Caco-2 (cell line): ENCODE measurements around the gene NPTN. TPM values are rescaled to one million over a fixed set of nuclear protein-coding genes. Genes with fewer than 3 reads are reported as not detected.

Source experiments
- BruUV-seq: library from RNA; stranded (reverse); fragments of 400-500 nt; replicated peaks from 2 replicates; lab custom pipeline; 2021; lab: Mats Ljungman, UMichigan
- CTCF ChIA-PET: fragments of 300-600 bp; sonication (Branson Sonifier 250); formaldehyde crosslinking; loops from one replicate; lab custom pipeline; 2022; ENCODE audit warnings: antibody characterized with exemption; lab: Charles Lee
- POLR2A ChIA-PET: fragments of 300-600 bp; sonication (Branson Sonifier 250); formaldehyde crosslinking; loops from one replicate; lab custom pipeline; 2022; ENCODE audit warnings: antibody characterized with exemption; lab: Charles Lee
- DNase-seq, 2 experiments: peaks; one replicate each; pipeline versions ENCODE4 v3.0.0 to v3.0.0-alpha.2; 2020 to 2022
- H3K27me3 ChIP-seq: replicated peaks from 2 replicates; pipeline ENCODE4 v1.6.0; 2011; ENCODE audit warnings: low read length; ENCODE audit not compliant: control insufficient read depth, insufficient read depth
- H3K36me3 ChIP-seq: 2 replicates; pipeline ENCODE4 v1.5.1; 2011; ENCODE audit warnings: low read length; ENCODE audit not compliant: control insufficient read depth, insufficient read depth
- H3K4me1 ChIP-seq: fragments of 250-450 bp; sonication (Bioruptor Pico); 2 replicates; pipeline ENCODE4 v1.5.1; 2020; ENCODE audit warnings: mild to moderate bottlenecking
- H3K4me3 ChIP-seq: 2 replicates; pipeline ENCODE4 v1.5.1; 2011; ENCODE audit warnings: low read depth, mild to moderate bottlenecking, control low read depth, low read length
- H3K9me3 ChIP-seq: fragments of 250-450 bp; sonication (Bioruptor Pico); 2 replicates; pipeline ENCODE4 v1.5.1; 2020; ENCODE audit warnings: mild to moderate bottlenecking, moderate library complexity
- H3K27ac Mint-ChIP-seq: one replicate; pipeline ENCODE4 v1.8.0; 2022; ENCODE audit warnings: mixed read lengths; ENCODE audit not compliant: unreplicated experiment
- H3K27me3 Mint-ChIP-seq: one replicate; pipeline ENCODE4 v1.8.0; 2022; ENCODE audit warnings: mixed read lengths; ENCODE audit not compliant: insufficient read depth, unreplicated experiment
- H3K36me3 Mint-ChIP-seq: one replicate; pipeline ENCODE4 v1.8.0; 2022; ENCODE audit warnings: mild to moderate bottlenecking, mixed read lengths; ENCODE audit not compliant: insufficient read depth, unreplicated experiment
- H3K4me1 Mint-ChIP-seq: one replicate; pipeline ENCODE4 v1.8.0; 2022; ENCODE audit warnings: low read depth, mixed read lengths; ENCODE audit not compliant: unreplicated experiment
- H3K4me3 Mint-ChIP-seq: one replicate; pipeline ENCODE4 v1.8.0; 2022; ENCODE audit warnings: mild to moderate bottlenecking, moderate library complexity, mixed read lengths; ENCODE audit not compliant: unreplicated experiment
- H3K9me3 Mint-ChIP-seq: one replicate; pipeline ENCODE4 v1.8.0; 2022; ENCODE audit warnings: mixed read lengths; ENCODE audit not compliant: unreplicated experiment
- intact Hi-C: fragments of 100-400 bp; cut with micrococcal nuclease; formaldehyde crosslinking; loops from one replicate; pipeline ENCODE4 v1.10.0; 2022; ENCODE audit not compliant: unreplicated experiment
- total RNA-seq: library from RNA; stranded (reverse); gene quantifications from 2 replicates; pipeline ENCODE4 v1.2.3, GENCODE V29; 2022
- TF ChIP-seq, protein P1 (sequence below), 2 experiments: fragments of 200-600 bp in 1 of 2; IDR thresholded peaks; 1 replicate in 1 of 2; 2 replicates in 1 of 2; pipeline versions ENCODE4 v1.5.1 to v1.8.0; 2011 to 2022; ENCODE audit warnings: antibody characterized with exemption in 1 of 2, control low read depth in 1 of 2, inconsistent platforms in 1 of 2, low read depth in 1 of 2, low read length in 1 of 2, mild to moderate bottlenecking in 1 of 2, moderate library complexity in 1 of 2; ENCODE audit not compliant: insufficient read depth in 1 of 2, severe bottlenecking in 1 of 2, unreplicated experiment in 1 of 2

Gene NPTN
- total RNA-seq, 1 experiment from 2014 or later: 124 TPM

GRCh38 chr15:73524919-73525318, 108.3 kb downstream of the NPTN start:
- Mint-ChIP-seq H3K36me3 (no peaks in the 10 kb centered on the region), H3K4me3 (no peak overlapping the region), H3K27me3 (peaks cover 18% of the 10 kb centered on the region), H3K4me1 (no peaks in the 10 kb centered on the region), H3K27ac (no peak overlapping the region), H3K9me3 (no peaks in the 10 kb centered on the region)
- ChIA-PET POLR2A (no interaction called here), CTCF (no interaction called here)
- DNase-seq: no peak
- no peaks in the 10 kb centered on the region for H3K4me1 ChIP-seq
- intact Hi-C loops: no loop called here
- H3K4me3 ChIP-seq: no peak overlapping the region
- H3K36me3 ChIP-seq: no peaks in the 10 kb centered on the region
- no peaks in the 10 kb centered on the region for H3K9me3 ChIP-seq
- no TSS peak for BruUV-seq
- H3K27me3 ChIP-seq: no peaks in the 10 kb centered on the region
- TF ChIP-seq, protein P1, sequence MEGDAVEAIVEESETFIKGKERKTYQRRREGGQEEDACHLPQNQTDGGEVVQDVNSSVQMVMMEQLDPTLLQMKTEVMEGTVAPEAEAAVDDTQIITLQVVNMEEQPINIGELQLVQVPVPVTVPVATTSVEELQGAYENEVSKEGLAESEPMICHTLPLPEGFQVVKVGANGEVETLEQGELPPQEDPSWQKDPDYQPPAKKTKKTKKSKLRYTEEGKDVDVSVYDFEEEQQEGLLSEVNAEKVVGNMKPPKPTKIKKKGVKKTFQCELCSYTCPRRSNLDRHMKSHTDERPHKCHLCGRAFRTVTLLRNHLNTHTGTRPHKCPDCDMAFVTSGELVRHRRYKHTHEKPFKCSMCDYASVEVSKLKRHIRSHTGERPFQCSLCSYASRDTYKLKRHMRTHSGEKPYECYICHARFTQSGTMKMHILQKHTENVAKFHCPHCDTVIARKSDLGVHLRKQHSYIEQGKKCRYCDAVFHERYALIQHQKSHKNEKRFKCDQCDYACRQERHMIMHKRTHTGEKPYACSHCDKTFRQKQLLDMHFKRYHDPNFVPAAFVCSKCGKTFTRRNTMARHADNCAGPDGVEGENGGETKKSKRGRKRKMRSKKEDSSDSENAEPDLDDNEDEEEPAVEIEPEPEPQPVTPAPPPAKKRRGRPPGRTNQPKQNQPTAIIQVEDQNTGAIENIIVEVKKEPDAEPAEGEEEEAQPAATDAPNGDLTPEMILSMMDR (IDR thresholded peaks at IDR 0.05; ENCODE audit: insufficient read depth in 1 of 2, low read depth in 1 of 2, low read length in 1 of 2, severe bottlenecking in 1 of 2, unreplicated experiment in 1 of 2): no peak

GRCh38 chr15:73522011-73522410, 111.2 kb downstream of the NPTN start:
- DNase-seq: no peak
- H3K4me3 Mint-ChIP-seq: no peak overlapping the region
- TF ChIP-seq, protein P1 (IDR thresholded peaks at IDR 0.05; ENCODE audit: insufficient read depth in 1 of 2, low read depth in 1 of 2, low read length in 1 of 2, severe bottlenecking in 1 of 2, unreplicated experiment in 1 of 2): no peak
- H3K27me3 ChIP-seq: no peaks in the 10 kb centered on the region
- no peaks in the 10 kb centered on the region for H3K9me3 Mint-ChIP-seq
- no peaks in the 10 kb centered on the region for H3K9me3 ChIP-seq
- no peaks in the 10 kb centered on the region for H3K36me3 ChIP-seq
- no peaks in the 10 kb centered on the region for H3K4me1 Mint-ChIP-seq
- H3K27me3 Mint-ChIP-seq: peaks cover 9% of the 10 kb centered on the region
- no peaks in the 10 kb centered on the region for H3K36me3 Mint-ChIP-seq
- ChIA-PET POLR2A (no interaction called here), CTCF (no interaction called here)
- H3K4me3 ChIP-seq: no peak overlapping the region
- no peaks in the 10 kb centered on the region for H3K4me1 ChIP-seq
- H3K27ac Mint-ChIP-seq: no peak overlapping the region
- intact Hi-C loops: no loop called here
- no TSS peak for BruUV-seq

DNA sequence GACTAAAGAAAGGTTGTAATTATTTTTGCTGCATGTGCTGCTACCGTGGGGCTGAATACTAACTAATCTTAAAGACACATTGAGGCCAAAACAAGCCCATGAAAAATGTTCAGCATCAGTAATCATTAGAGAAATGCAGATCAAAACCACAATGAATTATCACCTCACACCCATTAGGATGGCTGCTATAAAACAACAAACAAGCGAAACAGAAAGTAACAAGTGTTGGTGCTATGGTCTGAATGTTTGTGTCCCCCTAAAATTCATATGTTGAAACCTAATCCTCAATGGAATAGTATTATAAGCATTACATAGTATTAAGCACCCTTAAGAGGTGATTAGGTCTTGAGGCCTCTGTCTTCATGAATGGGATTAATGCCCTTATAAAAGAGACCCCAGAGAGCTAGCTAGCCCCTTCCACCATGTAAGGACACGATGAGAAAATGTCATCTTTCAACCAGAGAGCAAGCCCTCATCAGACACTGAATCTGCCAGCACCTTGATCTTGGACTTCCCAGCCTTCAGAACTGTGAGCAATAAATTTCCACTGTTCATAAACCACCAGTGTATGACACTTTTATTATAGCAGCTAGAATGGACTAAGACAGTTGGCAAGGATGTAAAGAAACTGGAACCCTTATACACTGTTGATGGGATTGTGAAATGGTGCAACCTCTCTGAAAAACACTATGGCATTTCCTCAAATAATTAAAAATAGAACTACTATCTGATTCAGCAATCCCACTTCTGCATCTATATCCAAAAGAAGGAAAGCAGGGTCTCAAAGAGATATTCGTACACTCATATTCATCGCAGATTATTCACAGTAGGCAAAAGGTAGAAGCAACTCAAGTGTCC, 114.1 kb downstream of the NPTN start:
- Histone ChIP-seq H3K27me3 (no peaks in the 10 kb centered on the region), H3K9me3 (no peaks in the 10 kb centered on the region), H3K4me3 (no peak overlapping the region), H3K36me3 (no peaks in the 10 kb centered on the region), H3K4me1 (no peaks in the 10 kb centered on the region)
- intact Hi-C loops: no loop called here
- Mint-ChIP-seq H3K27me3 (peaks cover 4% of the 10 kb centered on the region), H3K27ac (no peak overlapping the region), H3K36me3 (no peaks in the 10 kb centered on the region), H3K4me3 (no peak overlapping the region), H3K4me1 (no peaks in the 10 kb centered on the region), H3K9me3 (no peaks in the 10 kb centered on the region)
- DNase-seq: no peak
- CTCF ChIA-PET: no interaction called here
- TF ChIP-seq, protein P1 (IDR thresholded peaks at IDR 0.05; ENCODE audit: insufficient read depth in 1 of 2, low read depth in 1 of 2, low read length in 1 of 2, severe bottlenecking in 1 of 2, unreplicated experiment in 1 of 2): no peak
- BruUV-seq: no TSS peak
- POLR2A ChIA-PET: no interaction called here
